Upper lobe of left lung (tissue), 4 donors: Measurements from ENCODE around the gene POU2AF3.

Source experiments
- EP300 ChIP-seq, 4 donors: sonication (generic); formaldehyde crosslinking; IDR thresholded peaks; one replicate each; pipeline ENCODE4 v1.5.1; 2017; ENCODE audit warnings: antibody characterized with exemption in 4 of 4, control low read depth in 2 of 4
- TF ChIP-seq, protein P1 (sequence below), 6 experiments: fragments of 450-650 bp in 4 of 6; fragments of 200-600 bp in 2 of 6; sonication (generic) in 2 of 6; IDR thresholded peaks; one replicate each; pipeline ENCODE4 v1.5.1; 2016 to 2019; ENCODE audit warnings: antibody characterized with exemption in 6 of 6

DNA sequence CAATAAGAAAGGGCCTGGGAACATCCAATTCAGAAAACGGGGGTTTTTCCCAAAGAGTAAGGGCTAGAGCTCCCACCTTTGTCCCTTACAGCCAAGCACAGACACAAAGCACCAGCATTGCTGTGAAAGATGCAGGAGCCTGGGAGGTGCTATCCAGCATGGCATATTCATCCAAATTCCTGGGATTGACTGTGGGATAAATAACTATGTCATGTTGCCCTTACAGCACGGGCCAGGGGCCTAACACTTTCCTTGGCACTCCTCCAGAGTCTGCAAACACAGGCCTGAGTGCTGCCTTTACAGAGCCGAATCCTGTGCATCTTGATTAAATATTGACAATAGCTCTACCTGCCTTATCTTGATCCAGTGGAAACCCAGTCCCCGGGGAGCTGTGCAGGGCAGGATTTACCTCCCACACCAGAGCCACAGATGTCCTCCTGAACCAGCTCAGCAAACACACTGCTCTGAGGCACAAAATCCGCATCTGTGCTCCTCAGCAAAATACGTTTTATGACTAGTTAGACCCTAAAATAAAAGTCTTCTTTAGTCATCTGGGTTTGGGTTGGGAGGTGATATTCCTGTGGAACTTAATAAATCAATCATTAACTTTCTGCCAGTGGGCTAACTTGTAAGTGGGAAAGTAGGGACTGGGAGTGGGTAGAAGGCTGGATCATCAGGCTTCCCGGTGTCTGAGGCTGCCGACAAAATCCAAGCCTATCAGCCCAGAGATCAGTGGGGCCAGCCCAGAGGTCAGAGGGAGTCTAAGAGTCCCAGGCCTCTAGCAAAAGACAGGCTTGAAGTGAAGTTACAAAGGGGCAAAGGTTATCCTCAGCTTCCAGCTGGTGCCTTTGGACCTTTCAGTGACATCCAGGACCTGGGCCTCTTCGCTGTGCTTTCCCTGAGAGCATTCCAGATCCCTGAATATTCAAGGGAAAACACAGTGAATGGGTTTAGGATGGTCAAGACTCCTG is 36.5 kb downstream of the POU2AF3 start:
- TF ChIP-seq, protein P1, sequence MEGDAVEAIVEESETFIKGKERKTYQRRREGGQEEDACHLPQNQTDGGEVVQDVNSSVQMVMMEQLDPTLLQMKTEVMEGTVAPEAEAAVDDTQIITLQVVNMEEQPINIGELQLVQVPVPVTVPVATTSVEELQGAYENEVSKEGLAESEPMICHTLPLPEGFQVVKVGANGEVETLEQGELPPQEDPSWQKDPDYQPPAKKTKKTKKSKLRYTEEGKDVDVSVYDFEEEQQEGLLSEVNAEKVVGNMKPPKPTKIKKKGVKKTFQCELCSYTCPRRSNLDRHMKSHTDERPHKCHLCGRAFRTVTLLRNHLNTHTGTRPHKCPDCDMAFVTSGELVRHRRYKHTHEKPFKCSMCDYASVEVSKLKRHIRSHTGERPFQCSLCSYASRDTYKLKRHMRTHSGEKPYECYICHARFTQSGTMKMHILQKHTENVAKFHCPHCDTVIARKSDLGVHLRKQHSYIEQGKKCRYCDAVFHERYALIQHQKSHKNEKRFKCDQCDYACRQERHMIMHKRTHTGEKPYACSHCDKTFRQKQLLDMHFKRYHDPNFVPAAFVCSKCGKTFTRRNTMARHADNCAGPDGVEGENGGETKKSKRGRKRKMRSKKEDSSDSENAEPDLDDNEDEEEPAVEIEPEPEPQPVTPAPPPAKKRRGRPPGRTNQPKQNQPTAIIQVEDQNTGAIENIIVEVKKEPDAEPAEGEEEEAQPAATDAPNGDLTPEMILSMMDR (IDR thresholded peaks at IDR 0.05) = no peak
- no peak for TF ChIP-seq EP300 (IDR thresholded peaks at IDR 0.05)
